HEK293 (cell line): ENCODE measurements around the gene KLK4.

ENCODE experiments used
- CTCF ChIA-PET: fragments of 350-600 bp; formaldehyde crosslinking; extraction: SDS; loops from one replicate; lab custom pipeline; 2021; ENCODE audit warnings: antibody characterized with exemption; lab: Yijun Ruan, JAX
- POLR2A ChIA-PET: fragments of 300-600 bp; formaldehyde crosslinking; extraction: SDS; loops from one replicate; lab custom pipeline; 2020; ENCODE audit warnings: antibody characterized with exemption, inconsistent platforms; lab: Yijun Ruan, JAX
- H3K27ac ChIP-seq: fragments of 200-500 bp; sonication (Bioruptor generic); 2 replicates; pipeline ENCODE4 v1.5.1; 2014; ENCODE audit warnings: low read depth, low read length, control low read depth, inconsistent platforms; ENCODE audit errors: extremely low read depth
- H3K36me3 ChIP-seq, 2 experiments: fragments of 200-500 bp in 1 of 2; sonication (Bioruptor generic) in 1 of 2; 1 replicate in 1 of 2; 2 replicates in 1 of 2; pipeline ENCODE4 v1.5.1; 2014 to 2017; ENCODE audit warnings: inconsistent platforms in 2 of 2, low read length in 2 of 2; ENCODE audit not compliant: control insufficient read depth in 2 of 2, insufficient read depth in 1 of 2
- H3K4me1 ChIP-seq: fragments of 200-500 bp; sonication (Bioruptor generic); 2 replicates; pipeline ENCODE4 v1.5.1; 2014; ENCODE audit warnings: mild to moderate bottlenecking, low read length, inconsistent platforms; ENCODE audit not compliant: control insufficient read depth, insufficient read depth
- H3K4me3 ChIP-seq: 2 replicates; pipeline ENCODE4 v1.5.1; 2011; ENCODE audit warnings: low read depth, mild to moderate bottlenecking, control low read depth, low read length, moderate library complexity
- H3K9me3 ChIP-seq: fragments of 200-500 bp; sonication (Bioruptor generic); 2 replicates; pipeline ENCODE4 v1.5.1; 2014; ENCODE audit warnings: low read depth, low read length, inconsistent platforms; ENCODE audit not compliant: control insufficient read depth, insufficient read depth
- ATF2 ChIP-seq: fragments of 450-650 bp; formaldehyde crosslinking; IDR thresholded peaks from 2 replicates; pipeline ENCODE4 v1.5.1; 2016; ENCODE audit warnings: missing biosample characterization, missing genetic modification characterization, low read depth
- EGR2 ChIP-seq: fragments of 450-650 bp; formaldehyde crosslinking; IDR thresholded peaks from 2 replicates; pipeline ENCODE4 v1.5.1; 2016; ENCODE audit warnings: low read depth, missing biosample characterization, missing genetic modification characterization
- MZF1 ChIP-seq: fragments of 450-650 bp; formaldehyde crosslinking; IDR thresholded peaks from 2 replicates; pipeline ENCODE4 v1.5.1; 2017; ENCODE audit warnings: missing biosample characterization, missing genetic modification characterization, borderline replicate concordance
- PRDM2 ChIP-seq: fragments of 450-650 bp; formaldehyde crosslinking; IDR thresholded peaks from 2 replicates; pipeline ENCODE4 v1.5.1; 2016; ENCODE audit warnings: missing biosample characterization, missing genetic modification characterization, borderline replicate concordance
- PRDM4 ChIP-seq: fragments of 450-650 bp; formaldehyde crosslinking; IDR thresholded peaks from 2 replicates; pipeline ENCODE4 v1.5.1; 2017; ENCODE audit warnings: missing biosample characterization, missing genetic modification characterization
- PRDM6 ChIP-seq: fragments of 450-650 bp; formaldehyde crosslinking; IDR thresholded peaks from 2 replicates; pipeline ENCODE4 v1.5.1; 2017; ENCODE audit warnings: missing biosample characterization, missing genetic modification characterization
- ZNF366 ChIP-seq: fragments of 450-650 bp; formaldehyde crosslinking; conservative IDR thresholded peaks from 2 replicates; pipeline ENCODE4 v1.5.1; 2016; ENCODE audit warnings: missing biosample characterization, missing genetic modification characterization
- ZNF423 ChIP-seq: fragments of 450-650 bp; formaldehyde crosslinking; IDR thresholded peaks from 2 replicates; pipeline ENCODE4 v1.5.1; 2016; ENCODE audit warnings: missing biosample characterization, missing genetic modification characterization
- ZNF645 ChIP-seq: fragments of 450-650 bp; formaldehyde crosslinking; IDR thresholded peaks from 2 replicates; pipeline ENCODE4; 2016; ENCODE audit warnings: missing biosample characterization, missing genetic modification characterization
- ZNF843 ChIP-seq: fragments of 450-650 bp; formaldehyde crosslinking; IDR thresholded peaks from 2 replicates; pipeline ENCODE4 v1.5.1; 2016; ENCODE audit warnings: missing biosample characterization, missing genetic modification characterization
- ZSCAN23 ChIP-seq: fragments of 450-650 bp; formaldehyde crosslinking; IDR thresholded peaks from 2 replicates; pipeline ENCODE4 v1.5.1; 2016; ENCODE audit warnings: missing biosample characterization, missing genetic modification characterization
- ZSCAN5A ChIP-seq: fragments of 450-650 bp; formaldehyde crosslinking; IDR thresholded peaks from 2 replicates; pipeline ENCODE4 v1.5.1; 2016; ENCODE audit warnings: missing biosample characterization, missing genetic modification characterization

KLK4 gene

GRCh38 chr19:50944795-50945194, 33.6 kb upstream of the KLK4 start:
- Histone ChIP-seq H3K9me3 (no peaks in the 10 kb centered on the region), H3K4me3 (no peak overlapping the region), H3K36me3 (no peaks in the 10 kb centered on the region), H3K27ac (no peak overlapping the region), H3K4me1 (no peaks in the 10 kb centered on the region)
- CTCF ChIA-PET: no interaction called here
- POLR2A ChIA-PET: no interaction called here
- TF ChIP-seq ZNF366 (tag by site-specific recombination): peak; percentile 77
- TF ChIP-seq ZSCAN5A (tag by site-specific recombination): no peak

- no peak overlapping the region for H3K27ac ChIP-seq
- H3K9me3 ChIP-seq: no peaks in the 10 kb centered on the region
- no peak overlapping the region for H3K4me3 ChIP-seq
- H3K4me1 ChIP-seq: no peaks in the 10 kb centered on the region
- POLR2A ChIA-PET: no interaction called here
- CTCF ChIA-PET: no interaction called here
- H3K36me3 ChIP-seq: no peaks in the 10 kb centered on the region
- TF ChIP-seq PRDM4 (tag by site-specific recombination) (no peak), EGR2 (no peak), PRDM2 (no peak), ZNF645 (tag by site-specific recombination) (no peak), ZNF423 (tag by site-specific recombination) (no peak), MZF1 (tag by site-specific recombination) (no peak), ZNF843 (no peak), PRDM6 (tag by site-specific recombination) (no peak), ZSCAN23 (tag by site-specific recombination) (no peak), ATF2 (no peak)
- TF ChIP-seq, all 188 proteins: peak for 0
These were observed 32.1 kb upstream of the KLK4 start for GRCh38 chr19:50943074-50943828.
